Upper lobe of right lung (tissue), 1 donor: Measurements from ENCODE around the gene EFNB2. TPM values are rescaled to one million over a fixed set of nuclear protein-coding genes. Genes with fewer than 3 reads are reported as not detected.

Experiments
- ATAC-seq: fragments of 200-7000 bp; cut with Tn5 transposase; one replicate; pipeline ENCODE4 v1.9.1; 2020; ENCODE audit warnings: mild to moderate bottlenecking, moderate library complexity
- DNase-seq: peaks from one replicate; pipeline ENCODE4 v3.0.0-alpha.2; 2020
- H3K27ac ChIP-seq: fragments of 200-600 bp; one replicate; pipeline ENCODE4 v1.8.0; 2022
- H3K27me3 ChIP-seq: fragments of 200-600 bp; one replicate; pipeline ENCODE4 v1.8.0; 2022; ENCODE audit warnings: mild to moderate bottlenecking
- H3K36me3 ChIP-seq: fragments of 200-600 bp; one replicate; pipeline ENCODE4 v1.8.0; 2022
- H3K4me1 ChIP-seq: fragments of 200-600 bp; one replicate; pipeline ENCODE4 v1.8.0; 2022
- H3K4me3 ChIP-seq: fragments of 200-600 bp; one replicate; pipeline ENCODE4 v1.8.0; 2022; ENCODE audit warnings: mild to moderate bottlenecking
- H3K9me3 ChIP-seq: fragments of 200-600 bp; one replicate; pipeline ENCODE4 v1.8.0; 2022
- CTCF ChIP-seq: fragments of 200-600 bp; IDR thresholded peaks from one replicate; pipeline ENCODE4 v1.8.0; 2022; ENCODE audit warnings: antibody characterized with exemption
- intact Hi-C: fragments of 100-400 bp; cut with DNase I; formaldehyde crosslinking; loops from one replicate; pipeline ENCODE4 v1.11.0; 2022
- total RNA-seq: library from RNA; stranded (reverse); fragmentation: NEBNext Ultra II Directional; extraction: Animal tissue kit (Norgen Biotek cat#: 25700); gene quantifications from one replicate; pipeline ENCODE4 v1.2.1, GENCODE V29; 2021
- donor health status: DM: no; HTN: yes; CAD: no; lungs with severe emphysema.

EFNB2 gene
- total RNA-seq, 1 donor from 2014 or later = 55.1 TPM

DNA sequence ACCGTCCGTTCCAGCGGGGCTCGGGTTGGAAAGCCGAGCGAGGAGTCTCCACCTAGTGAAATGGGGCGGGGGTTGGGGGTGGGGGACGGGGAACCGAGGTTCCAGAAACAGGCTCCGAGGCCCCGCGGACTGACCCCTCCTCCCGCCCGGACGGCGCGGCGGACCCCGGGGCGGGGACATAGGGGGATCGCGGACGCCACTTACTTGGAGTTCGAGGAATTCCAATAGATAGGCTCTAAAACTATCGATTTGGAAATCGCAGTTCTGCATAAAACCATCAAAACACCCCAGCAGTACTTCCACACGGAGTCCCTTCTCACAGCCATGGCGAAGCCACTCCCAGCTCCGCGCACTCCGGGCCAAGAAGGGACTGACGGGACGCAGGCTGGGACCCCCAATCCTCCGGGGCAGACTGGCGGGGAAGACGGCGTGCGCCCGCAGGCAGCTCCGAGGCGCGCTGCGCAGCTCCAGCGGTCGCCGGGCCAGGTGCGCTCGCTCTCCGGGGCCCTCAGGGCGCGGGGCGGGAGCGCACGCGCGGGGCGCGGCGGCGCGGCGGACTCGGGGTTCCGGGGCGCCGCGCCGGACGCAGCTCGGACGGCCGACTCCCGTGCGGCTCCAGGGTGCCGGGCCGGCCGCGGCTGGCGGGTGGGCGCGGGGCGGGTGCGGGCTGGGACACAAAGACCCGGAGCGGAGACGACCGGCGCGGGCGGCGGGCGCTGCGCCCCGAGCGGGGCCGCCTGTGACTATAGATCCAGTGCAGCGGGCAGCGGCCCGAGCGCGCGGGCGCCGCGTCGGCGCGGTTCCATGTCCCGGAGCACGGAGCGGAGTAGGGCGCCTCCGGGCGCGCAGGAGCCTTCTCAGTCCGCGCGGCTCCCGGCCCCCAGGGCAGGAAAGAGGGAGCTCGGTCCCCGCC, 567 bp downstream of the EFNB2 start:
- intact Hi-C loops = no loop called here
- no peaks in the 10 kb centered on the region for H3K36me3 ChIP-seq
- peak overlapping the region; percentile 62 for H3K4me3 ChIP-seq
- H3K27me3 ChIP-seq = no peaks in the 10 kb centered on the region
- no peaks in the 10 kb centered on the region for H3K9me3 ChIP-seq
- peaks cover 10% of the 10 kb centered on the region for H3K4me1 ChIP-seq
- no peak for TF ChIP-seq CTCF
- peak; percentile 18 for ATAC-seq
- peak; percentile 76 for DNase-seq
- H3K27ac ChIP-seq = peak overlapping the region; percentile 85

GRCh38 chr13:106533943-106534638, 1.4 kb downstream of the EFNB2 start:
- ATAC-seq (peak; percentile 13), DNase-seq (peak; percentile 85)
- intact Hi-C loops = no loop called here
- Histone ChIP-seq H3K27me3 (no peaks in the 10 kb centered on the region), H3K4me3 (peak overlapping the region; percentile 62), H3K9me3 (no peaks in the 10 kb centered on the region), H3K4me1 (peaks cover 10% of the 10 kb centered on the region), H3K27ac (peak overlapping the region; percentile 85), H3K36me3 (no peaks in the 10 kb centered on the region)
- TF ChIP-seq CTCF = no peak

DNA sequence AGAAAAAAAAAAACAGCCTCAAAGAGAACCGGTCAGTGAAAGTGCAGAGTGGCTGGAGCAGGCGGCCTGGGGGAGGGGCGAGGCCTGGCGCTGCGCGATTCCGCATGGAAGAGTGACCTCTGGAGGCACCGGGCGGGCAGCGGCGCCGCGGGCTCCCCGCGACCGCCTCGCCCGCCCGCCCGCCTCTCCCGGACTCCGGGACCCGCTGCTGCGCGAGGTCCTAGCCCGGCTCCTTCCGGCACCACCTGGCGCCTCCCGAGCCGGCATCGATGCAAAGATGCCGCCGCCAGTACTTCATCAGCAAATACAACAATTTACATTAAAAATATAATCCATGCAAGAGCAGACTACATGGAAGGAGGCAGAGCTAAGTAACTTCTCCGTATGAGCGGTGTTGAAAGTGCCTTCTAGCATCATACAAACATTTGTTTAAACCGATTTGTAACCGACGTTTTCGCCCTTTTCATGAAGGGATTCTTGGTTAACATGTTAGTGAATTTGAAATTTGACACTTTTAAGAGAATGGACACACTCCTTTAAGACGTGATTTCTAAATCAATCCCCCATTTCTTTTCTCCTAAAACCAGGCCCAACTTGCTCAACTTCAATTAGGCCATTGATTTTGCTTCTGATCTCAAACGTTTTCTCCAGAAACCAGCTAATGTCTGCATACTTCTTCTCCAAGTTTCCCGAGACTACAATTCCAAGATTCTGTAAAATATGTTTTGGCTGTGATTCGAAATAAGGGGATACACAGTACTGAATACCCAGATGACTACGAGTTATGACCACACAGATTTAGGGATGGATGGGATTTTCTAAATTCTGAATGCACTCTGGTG, 2.1 kb downstream of the EFNB2 start:
- Histone ChIP-seq H3K4me1 (peaks cover 10% of the 10 kb centered on the region), H3K9me3 (no peaks in the 10 kb centered on the region), H3K27ac (peak overlapping the region; percentile 85), H3K4me3 (peak overlapping the region; percentile 62), H3K36me3 (no peaks in the 10 kb centered on the region), H3K27me3 (no peaks in the 10 kb centered on the region)
- peak; percentile 93 for DNase-seq
- intact Hi-C loops = no loop called here
- peak; percentile 67 for TF ChIP-seq CTCF
- ATAC-seq = peak; percentile 71

DNA sequence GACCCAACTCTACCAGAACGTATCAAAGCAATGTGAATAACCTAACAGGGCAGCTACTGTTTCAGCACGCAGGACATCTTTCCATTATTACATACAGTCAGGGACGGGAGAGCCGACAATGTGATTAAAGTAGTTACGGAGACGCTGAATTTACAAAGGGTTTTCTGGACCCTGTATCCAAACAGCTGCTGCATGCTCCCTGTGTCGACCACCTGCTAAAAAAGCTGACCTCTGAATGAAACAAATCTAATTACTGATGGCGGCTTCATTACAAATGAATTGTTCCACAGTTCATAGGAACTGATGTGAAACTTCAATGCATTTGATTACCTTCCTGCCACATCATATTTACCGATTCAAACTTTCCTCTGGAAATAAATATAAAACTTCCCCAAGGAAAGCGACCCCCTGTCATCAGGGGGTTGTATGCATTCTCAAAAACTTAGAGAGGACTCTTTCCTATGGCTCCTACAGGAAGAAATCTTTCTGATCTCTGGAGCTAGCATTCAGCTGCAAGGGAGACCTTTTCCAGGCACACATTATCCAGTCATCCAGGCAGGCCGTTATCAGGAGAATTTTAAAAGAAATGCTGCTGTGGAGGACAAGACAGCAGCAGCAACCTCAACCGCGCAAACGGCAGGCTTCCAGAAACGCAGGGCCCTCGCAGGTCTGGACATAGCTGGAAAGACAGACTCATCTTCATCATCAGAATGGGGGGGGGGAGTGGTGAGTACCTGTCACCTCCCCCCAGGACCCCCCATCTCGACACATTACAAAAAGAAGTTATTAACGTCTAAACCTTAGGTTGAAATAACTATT, 3.1 kb downstream of the EFNB2 start:
- H3K9me3 ChIP-seq = no peaks in the 10 kb centered on the region
- ATAC-seq = no peak
- H3K27me3 ChIP-seq = no peaks in the 10 kb centered on the region
- no peaks in the 10 kb centered on the region for H3K36me3 ChIP-seq
- intact Hi-C loops = no loop called here
- no peak for DNase-seq
- peak overlapping the region; percentile 85 for H3K27ac ChIP-seq
- no peak for TF ChIP-seq CTCF
- peaks cover 10% of the 10 kb centered on the region for H3K4me1 ChIP-seq
- H3K4me3 ChIP-seq = peak overlapping the region; percentile 62
